ENCODE measurements around the gene TRMT2B. TPM values are rescaled to one million over a fixed set of nuclear protein-coding genes. Genes with fewer than 3 reads are reported as not detected.

The TRMT2B gene
- total RNA-seq, 1 experiment from 2014 or later, result 9.5 TPM

- ChIA-PET RAD21 (ENCODE audit: low non-redundant PET in 1 of 2, low total read pairs in 2 of 2, uncharacterized antibody in 2 of 2, unreplicated experiment in 2 of 2) (no interaction called here), CTCF (no interaction called here), POLR2A (no interaction called here)
- no peaks in the 10 kb centered on the region for H3K36me3 ChIP-seq (ENCODE audit: control insufficient read depth in 1 of 2, insufficient read depth in 2 of 2, low read length in 2 of 2)
- ATAC-seq (no peak), DNase-seq (ENCODE audit: low read depth, low spot score) (no peak)
- no peak overlapping the region for H2AFZ ChIP-seq (ENCODE audit: low read depth, low read length, poor library complexity, severe bottlenecking)
- H3K27ac ChIP-seq (ENCODE audit: low read depth, low read length), result no peak overlapping the region
- H3K9me3 ChIP-seq (ENCODE audit: control insufficient read depth in 1 of 2, insufficient read depth in 1 of 2, low read depth in 1 of 2, low read length in 2 of 2), result no peaks in the 10 kb centered on the region
- TF ChIP-seq YY1 (IDR thresholded peaks at IDR 0.05; ENCODE audit: extremely low read depth, insufficient replicate concordance, low read depth, low read length), result no peak
- no peak for TF ChIP-seq FOSL1 (IDR thresholded peaks at IDR 0.05; ENCODE audit: low read depth)
- no peak for TF ChIP-seq ZNF274 (IDR thresholded peaks at IDR 0.05; ENCODE audit: low read depth, low read length)
- no peak for TF ChIP-seq POLR2A (IDR thresholded peaks at IDR 0.05; ENCODE audit: borderline replicate concordance, extremely low read depth, insufficient read depth, insufficient read length)
- TF ChIP-seq CBX3 (IDR thresholded peaks at IDR 0.05; ENCODE audit: low read depth), result no peak
- TF ChIP-seq ELF1 (IDR thresholded peaks at IDR 0.05; ENCODE audit: borderline replicate concordance, low read depth), result no peak
- no peak for TF ChIP-seq SIN3A (IDR thresholded peaks at IDR 0.05; ENCODE audit: low read depth)
- TF ChIP-seq CEBPB (IDR thresholded peaks at IDR 0.05; ENCODE audit: low read depth), result no peak
- no peaks in the 10 kb centered on the region for H3K9me2 ChIP-seq (ENCODE audit: insufficient read depth)
- intact Hi-C loops (cut with micrococcal nuclease), result no loop called here
- H3K79me2 ChIP-seq (ENCODE audit: insufficient read depth, low read length), result no peaks in the 10 kb centered on the region
- no peaks in the 10 kb centered on the region for H3K4me1 ChIP-seq (ENCODE audit: control insufficient read depth in 1 of 2, insufficient read depth in 2 of 2, low read length in 2 of 2)
- no TSS peak for BruUV-seq (replicated peaks)
- no peak overlapping the region for H3K9ac ChIP-seq (ENCODE audit: low read length)
- no peaks in the 10 kb centered on the region for H4K20me1 ChIP-seq (ENCODE audit: insufficient read depth)
- no peak overlapping the region for H3K4me3 ChIP-seq (replicated peaks in 1 of 2; ENCODE audit: low read depth in 1 of 2, low read length in 2 of 2)
- H3K4me2 ChIP-seq (ENCODE audit: low read length), result no peak overlapping the region
- no peaks in the 10 kb centered on the region for H3K27me3 ChIP-seq (ENCODE audit: insufficient read depth, low read length)
These were observed 28.6 kb upstream of the TRMT2B start for GRCh38 chrX:101080326-101081124.

GRCh38 chrX:101079736-101080270 is 27.9 kb upstream of the TRMT2B start:
- no peak overlapping the region for H2AFZ ChIP-seq (ENCODE audit: low read depth, low read length, poor library complexity, severe bottlenecking)
- H3K27me3 ChIP-seq (ENCODE audit: insufficient read depth, low read length), result no peaks in the 10 kb centered on the region
- ATAC-seq, result no peak
- no peaks in the 10 kb centered on the region for H3K9me2 ChIP-seq (ENCODE audit: insufficient read depth)
- no peak overlapping the region for H3K9ac ChIP-seq (ENCODE audit: low read length)
- H3K4me1 ChIP-seq (ENCODE audit: control insufficient read depth in 1 of 2, insufficient read depth in 2 of 2, low read length in 2 of 2), result no peaks in the 10 kb centered on the region
- H3K4me3 ChIP-seq (replicated peaks in 1 of 2; ENCODE audit: low read depth in 1 of 2, low read length in 2 of 2), result no peak overlapping the region
- BruUV-seq (replicated peaks), result no TSS peak
- RAD21 ChIA-PET (ENCODE audit: low non-redundant PET in 1 of 2, low total read pairs in 2 of 2, uncharacterized antibody in 2 of 2, unreplicated experiment in 2 of 2), result no interaction called here
- POLR2A ChIA-PET, result no interaction called here
- H3K4me2 ChIP-seq (ENCODE audit: low read length), result no peak overlapping the region
- intact Hi-C loops (cut with micrococcal nuclease), result no loop called here
- CTCF ChIA-PET, result no interaction called here
- no peak for TF ChIP-seq EZH2phosphoT487 (IDR thresholded peaks at IDR 0.05; ENCODE audit: borderline replicate concordance)
- no peak for TF ChIP-seq SRF (IDR thresholded peaks at IDR 0.05; ENCODE audit: low read depth)
- no peak for TF ChIP-seq REST (IDR thresholded peaks at IDR 0.05; ENCODE audit: low read depth)
- no peak for TF ChIP-seq POLR2AphosphoS5 (IDR thresholded peaks at IDR 0.05; ENCODE audit: low read depth, low read length)
- TF ChIP-seq MAX (IDR thresholded peaks at IDR 0.05), result no peak
- TF ChIP-seq TCF7L2 (IDR thresholded peaks at IDR 0.05; ENCODE audit: borderline replicate concordance, extremely low read depth, insufficient read depth, insufficient read length), result no peak
- no peaks in the 10 kb centered on the region for H3K36me3 ChIP-seq (ENCODE audit: control insufficient read depth in 1 of 2, insufficient read depth in 2 of 2, low read length in 2 of 2)
- no peaks in the 10 kb centered on the region for H4K20me1 ChIP-seq (ENCODE audit: insufficient read depth)
- no peak for DNase-seq (ENCODE audit: low read depth, low spot score)
- H3K9me3 ChIP-seq (ENCODE audit: control insufficient read depth in 1 of 2, insufficient read depth in 1 of 2, low read depth in 1 of 2, low read length in 2 of 2), result no peaks in the 10 kb centered on the region
- no peak overlapping the region for H3K27ac ChIP-seq (ENCODE audit: low read depth, low read length)
- no peaks in the 10 kb centered on the region for H3K79me2 ChIP-seq (ENCODE audit: insufficient read depth, low read length)

All from HCT116 (cell line).